ENCODE data around the gene USP5. TPM values are rescaled to one million over a fixed set of nuclear protein-coding genes. Genes with fewer than 3 reads are reported as not detected.

The USP5 gene
- polyA plus RNA-seq, 1 of the 3 experiments (the other 2 are of a cell fraction), result 97.2 TPM

- H3F3A ChIP-seq (replicated peaks; ENCODE audit: insufficient read depth), result peaks cover 8% of the 10 kb centered on the region
- H3K27me3 ChIP-seq (ENCODE audit: insufficient read depth), result no peaks in the 10 kb centered on the region
- H3K9ac ChIP-seq, result no peak within 1 kb of the TSS
- no peak for DNase-seq
- TF ChIP-seq USF2 (IDR thresholded peaks at IDR 0.05; ENCODE audit: borderline replicate concordance, low read depth, low read length) (no peak), ZBTB33 (IDR thresholded peaks at IDR 0.05; ENCODE audit: borderline replicate concordance, low read depth) (no peak), SMC3 (IDR thresholded peaks at IDR 0.05; ENCODE audit: low read depth, low read length) (no peak), GATA2 (CRISPR knock-in tag; IDR thresholded peaks at IDR 0.05) (no peak), NRF1 (IDR thresholded peaks at IDR 0.05; ENCODE audit: low read depth, low read length) (no peak), CTCF (IDR thresholded peaks at IDR 0.05) (no peak), FOXM1 (IDR thresholded peaks at IDR 0.05; ENCODE audit: low read depth) (no peak), PBX3 (IDR thresholded peaks at IDR 0.05) (no peak), TEAD4 (IDR thresholded peaks at IDR 0.05; ENCODE audit: borderline replicate concordance, insufficient read depth) (no peak), JUND (IDR thresholded peaks at IDR 0.05) (no peak), ELF1 (IDR thresholded peaks at IDR 0.05) (no peak), RAD21 (IDR thresholded peaks at IDR 0.05; ENCODE audit: low read length) (no peak), FOXJ3 (CRISPR knock-in tag; IDR thresholded peaks at IDR 0.05) (no peak), YY1 (IDR thresholded peaks at IDR 0.05; ENCODE audit: low read depth) (no peak), RFX5 (IDR thresholded peaks at IDR 0.05; ENCODE audit: low read length) (no peak), RCOR1 (IDR thresholded peaks at IDR 0.05; ENCODE audit: low read length) (no peak), MAX (IDR thresholded peaks at IDR 0.05; ENCODE audit: low read depth) (no peak)
- no peaks in the 10 kb centered on the region for H3K9me3 ChIP-seq
- H3K36me3 ChIP-seq (replicated peaks in 1 of 2; ENCODE audit: control insufficient read depth in 1 of 2, insufficient read depth in 2 of 2, low read length in 1 of 2), result peaks cover 29 to 70% of the 10 kb centered on the region in 2 experiments
- H4K20me1 ChIP-seq (ENCODE audit: insufficient read depth), result 0 out of 2 replicates have a peak, but pooled peaks cover 4% of the 10 kb centered on the region
- H2AFZ ChIP-seq (ENCODE audit: low read depth), result no peak within 1 kb of the TSS
- H3K4me1 ChIP-seq (ENCODE audit: control insufficient read depth in 1 of 2, insufficient read depth in 2 of 2, low read depth in 1 of 2, low read length in 1 of 2), result no peaks in the 10 kb centered on the region
- POLR2A ChIA-PET, result interaction anchor here (0.8 to 4.2 kb wide), 3 partner anchors 11 to 31 kb away, joined by 3 to 22 read pairs (median 9); partner anchors contain the start of genes CDCA3, SPSB2 and USP5
- H3K27ac ChIP-seq (ENCODE audit: low read depth in 2 of 2, low read length in 1 of 2), result no peak within 1 kb of the TSS
- H3K9me2 ChIP-seq, result no peaks in the 10 kb centered on the region
- no peak within 1 kb of the TSS for H3K4me2 ChIP-seq
- H3K4me3 ChIP-seq (ENCODE audit: low read depth in 2 of 2, low read length in 1 of 2), result no peak within 1 kb of the TSS
- 87% methylated on average over 14 of the region's 24 CpGs for WGBS (ENCODE audit: low lambda C conversion rate)
- no peaks in the 10 kb centered on the region for H3K79me2 ChIP-seq (ENCODE audit: insufficient read depth)
- CTCF ChIA-PET, result interaction anchor here (0.6 to 19.4 kb wide), 8 partner anchors 7 to 97 kb away, joined by 3 to 225 read pairs (median 6); partner anchors contain the start of genes CDCA3, MLF2, P3H3 and SPSB2
Measured at GRCh38 chr12:6840761-6841515, 11.0 kb upstream of the USP5 start, which contains the start of gene GNB3. Gene GNB3 (plus strand): TSS chr12:6840925. CDS start chr12:6841288, 363 bp downstream.
